Lower leg skin (tissue), 4 donors: ENCODE results near the gene VIL1. TPM values are rescaled to one million over a fixed set of nuclear protein-coding genes. Genes with fewer than 3 reads are reported as not detected.

Source experiments
- DNase-seq, 2 donors: peaks; one replicate each; pipeline ENCODE4 v3.0.0-alpha.2; 2019; ENCODE audit warnings: low spot score in 2 of 2
- H3K4me3 ChIP-seq: fragments of 200-600 bp; sonication (generic); 2 replicates; pipeline ENCODE4 v1.5.1; 2017; ENCODE audit warnings: mild to moderate bottlenecking, low read depth; ENCODE audit not compliant: poor library complexity, severe bottlenecking
- CTCF ChIP-seq, 3 donors: fragments of 450-650 bp; IDR thresholded peaks; one replicate each; pipeline ENCODE4 v1.5.1; 2016; ENCODE audit warnings: antibody characterized with exemption in 3 of 3, mild to moderate bottlenecking in 3 of 3, moderate library complexity in 2 of 3
- POLR2A ChIP-seq, 2 donors: fragments of 450-650 bp; IDR thresholded peaks; one replicate each; pipeline ENCODE4 v1.6.1; 2016 to 2017; ENCODE audit warnings: antibody characterized with exemption in 2 of 2, mild to moderate bottlenecking in 1 of 2, moderate library complexity in 1 of 2
- WGBS, 2 donors: methylation state at CpG; one replicate each; pipeline ENCODE4 v1.1.5; 2018; 5-methylcytosine and 5-hydroxymethylcytosine counted together
- intact Hi-C: fragments of 100-400 bp; cut with DNase I; formaldehyde crosslinking; loops from one replicate; pipeline ENCODE4 v1.15.0; 2023; ENCODE audit warnings: low total_unique reads
- total RNA-seq, 4 donors: library from RNA; depleted of rRNA; stranded (reverse); fragments of >200 nt; gene quantifications; one replicate each; pipeline ENCODE4 v1.1.0, GENCODE V29; 2016

VIL1 gene
- total RNA-seq, 4 donors from 2014 or later, result 0.84 to 0.98 TPM; not detected in 2

- intact Hi-C loops, result no loop called here
- no peak overlapping the region for H3K4me3 ChIP-seq
- 44 to 51% methylated on average over 8 of the region's 8 CpGs for WGBS, 2 donors
- TF ChIP-seq CTCF (IDR thresholded peaks at IDR 0.05) (no peak), POLR2A (IDR thresholded peaks at IDR 0.05) (no peak)
- DNase-seq, result no peak
These were observed 13.7 kb upstream of the VIL1 start for GRCh38 chr2:218405086-218405745.

- peak in 1 of 2 donors; percentile 68 for DNase-seq
- no peak for TF ChIP-seq CTCF (IDR thresholded peaks at IDR 0.05)
- TF ChIP-seq POLR2A (IDR thresholded peaks at IDR 0.05), result no peak
- intact Hi-C loops, result no loop called here
These were observed 13.1 kb upstream of the VIL1 start for GRCh38 chr2:218405746-218406208.

GRCh38 chr2:218406209-218406948 lies 12.5 kb upstream of the VIL1 start:
- WGBS, 2 donors, result 0 to 1% methylated on average over 20 to 27 of the region's 56 CpGs
- no peak overlapping the region for H3K4me3 ChIP-seq
- TF ChIP-seq CTCF (IDR thresholded peaks at IDR 0.05) (peak in 1 of 3 donors; percentile 51), POLR2A (IDR thresholded peaks at IDR 0.05) (no peak)
- DNase-seq, result peak; percentile 94 to 99
- intact Hi-C loops, result no loop called here

More at GRCh38 chr2:218405746-218406208, 13.1 kb upstream of the VIL1 start:
- H3K4me3 ChIP-seq, result no peak overlapping the region
- 4 to 7% methylated on average over 13 to 15 of the region's 15 CpGs for WGBS, 2 donors

GRCh38 chr2:218406949-218407618 lies 11.8 kb upstream of the VIL1 start:
- intact Hi-C loops, result no loop called here
- WGBS, 2 donors, result 5 to 6% methylated on average over 13 of the region's 13 CpGs
- peak; percentile 74 to 95 for DNase-seq
- TF ChIP-seq POLR2A (IDR thresholded peaks at IDR 0.05) (no peak), CTCF (IDR thresholded peaks at IDR 0.05) (no peak)
- H3K4me3 ChIP-seq, result no peak overlapping the region

- TF ChIP-seq CTCF (IDR thresholded peaks at IDR 0.05) (no peak), POLR2A (IDR thresholded peaks at IDR 0.05) (no peak)
- 67 to 72% methylated on average over 8 of the region's 8 CpGs for WGBS, 2 donors
- no peak overlapping the region for H3K4me3 ChIP-seq
- intact Hi-C loops, result no loop called here
- DNase-seq, result no peak
These were observed 11.2 kb upstream of the VIL1 start for GRCh38 chr2:218407717-218408116.
